DND-41 (cell line): ENCODE data around the gene ACER3.

Experiments
- ATAC-seq: fragments of 200-7000 bp; cut with Tn5 transposase; 3 replicates; pipeline ENCODE4 v1.9.1; 2021; ENCODE audit warnings: low read depth; ENCODE audit not compliant: insufficient read depth
- DNase-seq: peaks from one replicate; pipeline ENCODE4 v3.0.0-alpha.2; 2020
- H2AFZ ChIP-seq: 2 replicates; pipeline ENCODE4 v1.6.0; 2012; ENCODE audit warnings: low read depth, low read length
- H3K27ac ChIP-seq: 2 replicates; pipeline ENCODE4 v1.5.1; 2012; ENCODE audit warnings: low read length, inconsistent platforms
- H3K27me3 ChIP-seq: fragments of 200-600 bp; sonication (generic); 2 replicates; pipeline ENCODE4 v1.6.0; 2012; ENCODE audit warnings: low read length, mild to moderate bottlenecking, inconsistent platforms; ENCODE audit not compliant: insufficient read depth, poor library complexity
- H3K36me3 ChIP-seq: 2 replicates; pipeline ENCODE4 v1.5.1; 2012; ENCODE audit warnings: low read length, inconsistent platforms; ENCODE audit not compliant: insufficient read depth
- H3K4me1 ChIP-seq: 2 replicates; pipeline ENCODE4 v1.5.1; 2012; ENCODE audit warnings: mild to moderate bottlenecking, low read length; ENCODE audit not compliant: insufficient read depth
- H3K4me2 ChIP-seq: 2 replicates; pipeline ENCODE4 v1.6.0; 2012; ENCODE audit warnings: mild to moderate bottlenecking, moderate library complexity, low read length, inconsistent platforms; ENCODE audit not compliant: insufficient read depth
- H3K4me3 ChIP-seq, 2 experiments: fragments of 200-600 bp in 1 of 2; shearing (Covaris generic) in 1 of 2; 2 replicates each; pipeline ENCODE4 v1.5.1; 2012 to 2016; ENCODE audit warnings: inconsistent platforms in 2 of 2, low read length in 2 of 2, mild to moderate bottlenecking in 2 of 2, low read depth in 1 of 2, moderate library complexity in 1 of 2
- H3K79me2 ChIP-seq: 2 replicates; pipeline ENCODE4 v1.6.0; 2012; ENCODE audit warnings: low read length, inconsistent platforms; ENCODE audit not compliant: insufficient read depth
- H3K9ac ChIP-seq: 2 replicates; pipeline ENCODE4 v1.6.0; 2012; ENCODE audit warnings: low read depth, mild to moderate bottlenecking, inconsistent platforms, low read length, moderate library complexity
- H3K9me3 ChIP-seq: 2 replicates; pipeline ENCODE4 v1.5.1; 2012; ENCODE audit warnings: low read length, moderate library complexity, mild to moderate bottlenecking, inconsistent platforms; ENCODE audit not compliant: insufficient read depth, severe bottlenecking
- H4K20me1 ChIP-seq: 2 replicates; pipeline ENCODE4 v1.6.0; 2012; ENCODE audit warnings: low read length; ENCODE audit not compliant: insufficient read depth
- CTCF ChIP-seq: IDR thresholded peaks from 2 replicates; pipeline ENCODE4 v1.5.1; 2012; ENCODE audit warnings: borderline replicate concordance, low read length, moderate library complexity, mild to moderate bottlenecking; ENCODE audit not compliant: poor library complexity, severe bottlenecking; ENCODE audit errors: extremely low read depth
- EZH2 ChIP-seq: IDR thresholded peaks from 3 replicates; pipeline ENCODE4 v1.6.1; 2012; ENCODE audit warnings: borderline replicate concordance, low read depth, mild to moderate bottlenecking, moderate library complexity, low read length, inconsistent platforms; ENCODE audit not compliant: severe bottlenecking

Gene ACER3

GRCh38 chr11:76872959-76873827 is 12.5 kb downstream of the ACER3 start:
- Histone ChIP-seq H3K4me2 (no peak overlapping the region), H3K4me3 (no peak overlapping the region), H3K36me3 (peaks cover 4% of the 10 kb centered on the region; the same call in 1 of the 2 replicates)

GRCh38 chr11:76878014-76878413 is 17.3 kb downstream of the ACER3 start:
- Histone ChIP-seq H3K27ac (no peak overlapping the region), H3K4me2 (no peak overlapping the region), H3K4me3 (no peak overlapping the region), H3K36me3 (no peaks in the 10 kb centered on the region), H3K27me3 (no peaks in the 10 kb centered on the region), H3K9ac (no peak overlapping the region), H3K9me3 (no peaks in the 10 kb centered on the region), H3K79me2 (no peaks in the 10 kb centered on the region), H3K4me1 (no peaks in the 10 kb centered on the region), H4K20me1 (no peaks in the 10 kb centered on the region), H2AFZ (no peak overlapping the region)
- TF ChIP-seq CTCF (no peak), EZH2 (no peak)
- no peak for DNase-seq
- no peak for ATAC-seq

More at GRCh38 chr11:76872959-76873827, 12.5 kb downstream of the ACER3 start:
- H4K20me1 ChIP-seq, result no peaks in the 10 kb centered on the region
- no peak overlapping the region for H3K9ac ChIP-seq
- no peaks in the 10 kb centered on the region for H3K27me3 ChIP-seq
- DNase-seq, result no peak
- H3K4me1 ChIP-seq, result no peaks in the 10 kb centered on the region
- no peak for ATAC-seq
- no peak overlapping the region for H2AFZ ChIP-seq
- H3K9me3 ChIP-seq, result no peaks in the 10 kb centered on the region
- H3K27ac ChIP-seq, result no peak overlapping the region
- TF ChIP-seq CTCF, result no peak
- TF ChIP-seq EZH2, result no peak
- H3K79me2 ChIP-seq, result no peaks in the 10 kb centered on the region

- Histone ChIP-seq H3K27ac (no peak overlapping the region), H3K79me2 (no peaks in the 10 kb centered on the region), H3K36me3 (no peaks in the 10 kb centered on the region), H4K20me1 (no peaks in the 10 kb centered on the region), H3K9ac (no peak overlapping the region), H3K9me3 (no peaks in the 10 kb centered on the region), H3K4me2 (no peak overlapping the region), H3K4me1 (no peaks in the 10 kb centered on the region), H2AFZ (no peak overlapping the region), H3K27me3 (no peaks in the 10 kb centered on the region), H3K4me3 (no peak overlapping the region)
- no peak for TF ChIP-seq CTCF
- no peak for ATAC-seq
- DNase-seq, result no peak
Measured at GRCh38 chr11:76880314-76880713, 19.6 kb downstream of the ACER3 start.
